Stomach (tissue), 4 donors: Measurements from ENCODE around the gene PCDH18.

Experiments
- POLR2A ChIP-seq, 4 donors: fragments of 450-650 bp; IDR thresholded peaks; one replicate each; pipeline ENCODE4 v1.6.1; 2016; ENCODE audit warnings: antibody characterized with exemption in 4 of 4, control low read depth in 2 of 4, mild to moderate bottlenecking in 1 of 4, moderate library complexity in 1 of 4
- POLR2AphosphoS5 ChIP-seq, 3 donors: sonication (generic); formaldehyde crosslinking; IDR thresholded peaks; one replicate each; pipeline ENCODE4 v1.6.1; 2016; ENCODE audit warnings: antibody characterized with exemption in 3 of 3
- TF ChIP-seq, protein P1 (sequence below), 7 experiments: fragments of 450-650 bp in 4 of 7; fragments of 200-600 bp in 3 of 7; sonication (generic) in 3 of 7; IDR thresholded peaks; one replicate each; pipeline ENCODE4 v1.5.1; 2016 to 2019; ENCODE audit warnings: antibody characterized with exemption in 7 of 7, control low read depth in 2 of 7, mild to moderate bottlenecking in 1 of 7

DNA sequence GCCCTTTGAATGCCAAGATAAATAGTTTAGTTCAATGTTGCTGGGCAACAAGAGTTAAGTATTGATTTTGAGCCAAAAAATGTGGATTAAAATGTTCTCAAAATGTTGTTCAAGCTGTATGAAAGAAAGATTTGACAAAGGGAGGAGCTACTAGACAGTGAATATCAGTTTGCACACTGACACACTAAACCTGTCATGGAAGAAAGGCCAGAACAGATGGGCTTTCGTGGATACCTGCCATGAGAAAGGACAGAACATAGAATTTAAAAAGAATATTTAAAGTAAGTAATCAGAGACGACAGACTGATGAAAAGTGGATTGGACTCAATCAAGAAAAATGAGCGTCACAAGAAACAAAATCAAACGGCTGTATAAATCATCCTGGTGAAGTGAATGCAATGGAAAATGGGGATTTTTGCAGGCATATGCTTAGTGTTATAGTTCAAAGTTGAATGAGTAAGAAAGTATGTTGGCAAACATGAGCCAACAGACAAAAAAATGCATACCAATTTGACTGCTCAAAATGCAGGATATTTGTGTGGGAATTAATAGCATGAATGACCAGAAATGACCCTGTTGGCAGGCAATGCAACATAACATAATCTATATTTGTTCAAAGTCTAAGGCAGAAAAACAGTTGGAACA is 7.4 kb downstream of the PCDH18 start:
- no peak for TF ChIP-seq POLR2A (IDR thresholded peaks at IDR 0.05)
- TF ChIP-seq, protein P1, sequence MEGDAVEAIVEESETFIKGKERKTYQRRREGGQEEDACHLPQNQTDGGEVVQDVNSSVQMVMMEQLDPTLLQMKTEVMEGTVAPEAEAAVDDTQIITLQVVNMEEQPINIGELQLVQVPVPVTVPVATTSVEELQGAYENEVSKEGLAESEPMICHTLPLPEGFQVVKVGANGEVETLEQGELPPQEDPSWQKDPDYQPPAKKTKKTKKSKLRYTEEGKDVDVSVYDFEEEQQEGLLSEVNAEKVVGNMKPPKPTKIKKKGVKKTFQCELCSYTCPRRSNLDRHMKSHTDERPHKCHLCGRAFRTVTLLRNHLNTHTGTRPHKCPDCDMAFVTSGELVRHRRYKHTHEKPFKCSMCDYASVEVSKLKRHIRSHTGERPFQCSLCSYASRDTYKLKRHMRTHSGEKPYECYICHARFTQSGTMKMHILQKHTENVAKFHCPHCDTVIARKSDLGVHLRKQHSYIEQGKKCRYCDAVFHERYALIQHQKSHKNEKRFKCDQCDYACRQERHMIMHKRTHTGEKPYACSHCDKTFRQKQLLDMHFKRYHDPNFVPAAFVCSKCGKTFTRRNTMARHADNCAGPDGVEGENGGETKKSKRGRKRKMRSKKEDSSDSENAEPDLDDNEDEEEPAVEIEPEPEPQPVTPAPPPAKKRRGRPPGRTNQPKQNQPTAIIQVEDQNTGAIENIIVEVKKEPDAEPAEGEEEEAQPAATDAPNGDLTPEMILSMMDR (IDR thresholded peaks at IDR 0.05), result no peak
- no peak for TF ChIP-seq POLR2AphosphoS5 (IDR thresholded peaks at IDR 0.05)
